ENCODE results near the gene ZNF853. TPM values are rescaled to one million over a fixed set of nuclear protein-coding genes. Genes with fewer than 3 reads are reported as not detected.
A peak's percentile ranks its signal among the peaks of the same experiment; 100 is the strongest.
"Not testable (repeated sequence)": the region's sequence is repeated elsewhere in the genome, so short reads cannot be mapped to it uniquely, and the experiment has no call there.

Gene ZNF853
- total and polyA plus RNA-seq, 5 experiments from 2014 or later = 3.1 to 9.5 (median 8.2) TPM

DNA sequence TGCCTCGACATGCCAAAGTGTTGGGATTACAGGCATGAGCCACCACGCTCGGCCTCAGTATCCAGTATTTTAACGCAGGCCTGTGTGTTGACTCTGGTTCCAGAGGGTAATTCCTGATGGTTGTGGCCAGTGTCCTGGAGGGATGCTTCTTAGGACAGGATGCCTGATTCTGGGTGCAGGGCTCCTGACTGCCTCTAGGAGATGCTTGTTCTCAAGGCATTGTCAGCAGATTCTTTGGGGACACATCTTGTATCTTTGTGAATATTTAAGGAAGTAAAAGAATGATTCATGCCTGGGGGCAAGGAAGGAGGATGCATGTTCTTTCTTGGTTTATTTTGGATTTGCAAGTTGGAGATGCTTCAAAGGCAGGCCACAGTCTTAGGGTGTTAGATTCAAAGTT, 36.0 kb upstream of the ZNF853 start:
- no peak for ATAC-seq
- H3K4me3 Mint-ChIP-seq = peak overlapping the region in 9 of 10 donors; percentile 3 to 92 (median 45)
- H3K4me1 Mint-ChIP-seq = peaks cover 7 to 31% (median 17%) of the 10 kb centered on the region in 4 donors
- POLR2A ChIA-PET = interaction anchor here (1.9 kb wide), 1 partner anchor 11 kb away, joined by 6 read pairs; the partner anchor contains the start of gene INTS15
- no peak for DNase-seq
- peaks cover 5 to 42% (median 22%) of the 10 kb centered on the region in 3 donors for H3K36me3 Mint-ChIP-seq
- H3K27me3 Mint-ChIP-seq = no peaks in the 10 kb centered on the region
- H3K27ac Mint-ChIP-seq = peak overlapping the region; percentile 13 to 97 (median 83)
- H3K9me3 Mint-ChIP-seq = no peaks in the 10 kb centered on the region

DNA sequence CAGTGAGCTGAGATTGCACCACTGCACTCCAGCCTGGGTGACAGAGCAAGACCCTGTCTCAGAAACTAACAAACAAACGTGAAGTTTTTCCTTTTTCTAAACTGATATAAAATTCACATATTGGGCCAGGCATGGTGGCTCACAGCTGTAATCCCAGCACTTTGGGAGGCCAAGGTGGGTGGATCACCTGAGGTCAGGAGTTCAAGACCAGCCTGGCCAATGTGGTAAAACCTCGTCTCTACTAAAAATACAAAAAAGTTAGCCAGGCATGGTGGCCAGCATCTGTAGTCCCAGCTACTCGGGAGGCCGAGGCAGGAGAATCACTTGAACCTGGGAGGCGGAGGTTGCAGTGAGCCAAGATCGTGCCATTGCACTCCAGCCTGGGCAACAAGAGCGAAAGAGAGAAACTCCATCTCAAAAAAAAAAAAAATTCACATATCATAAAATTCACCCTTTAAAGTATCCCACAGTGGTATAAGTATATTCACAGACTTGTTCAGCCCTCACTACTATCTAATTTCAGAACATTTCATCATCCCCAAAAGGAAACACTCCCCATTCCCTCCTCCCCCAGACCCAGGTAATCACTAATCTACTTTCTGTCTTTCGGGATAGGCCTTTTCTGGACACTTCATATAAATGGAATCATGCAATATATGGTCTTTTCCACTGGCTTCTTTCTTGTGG, 29.5 kb upstream of the ZNF853 start:
- POLR2A ChIA-PET = interaction anchor here (1.0 kb wide), 1 partner anchor 8 kb away, joined by 3 read pairs; no protein-coding TSS in a partner anchor
- DNase-seq, ATAC-seq, H3K27me3 Mint-ChIP-seq, H3K9me3 Mint-ChIP-seq: not testable (repeated sequence)
- Mint-ChIP-seq H3K4me1 (peaks cover 9 to 12% (median 11%) of the 10 kb centered on the region in 4 donors), H3K36me3 (peaks cover 5 to 68% (median 34%) of the 10 kb centered on the region in 3 donors), H3K27ac (peak overlapping the region in 1 of 10 donors; percentile 73), H3K4me3 (peak overlapping the region in 1 of 10 donors; percentile 41)

DNA sequence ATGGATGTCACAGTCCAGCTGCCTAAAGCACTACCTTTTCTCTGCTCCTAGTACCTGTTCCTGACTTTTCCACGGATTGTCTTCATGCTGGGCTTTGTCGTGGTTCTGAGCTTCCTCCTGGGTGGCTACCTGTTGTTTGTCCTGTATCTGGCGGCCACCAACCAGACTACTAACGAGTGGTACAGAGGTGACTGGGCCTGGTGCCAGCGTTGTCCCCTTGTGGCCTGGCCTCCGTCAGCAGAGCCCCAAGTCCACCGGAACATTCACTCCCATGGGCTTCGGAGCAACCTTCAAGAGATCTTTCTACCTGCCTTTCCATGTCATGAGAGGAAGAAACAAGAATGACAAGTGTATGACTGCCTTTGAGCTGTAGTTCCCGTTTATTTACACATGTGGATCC, 26.8 kb upstream of the ZNF853 start:
- H3K4me1 Mint-ChIP-seq = peaks cover 5 to 36% (median 20%) of the 10 kb centered on the region in 4 donors
- H3K4me3 Mint-ChIP-seq = peak overlapping the region in 9 of 10 donors; percentile 47 to 93 (median 68)
- H3K27me3 Mint-ChIP-seq = no peaks in the 10 kb centered on the region
- POLR2A ChIA-PET = no interaction called here
- H3K36me3 Mint-ChIP-seq = peaks cover 0 to 65% (median 21%) of the 10 kb centered on the region in 3 donors
- H3K9me3 Mint-ChIP-seq = no peaks in the 10 kb centered on the region
- peak overlapping the region in 9 of 10 donors; percentile 2 to 94 (median 65) for H3K27ac Mint-ChIP-seq
- ATAC-seq (no peak), DNase-seq (no peak)

DNA sequence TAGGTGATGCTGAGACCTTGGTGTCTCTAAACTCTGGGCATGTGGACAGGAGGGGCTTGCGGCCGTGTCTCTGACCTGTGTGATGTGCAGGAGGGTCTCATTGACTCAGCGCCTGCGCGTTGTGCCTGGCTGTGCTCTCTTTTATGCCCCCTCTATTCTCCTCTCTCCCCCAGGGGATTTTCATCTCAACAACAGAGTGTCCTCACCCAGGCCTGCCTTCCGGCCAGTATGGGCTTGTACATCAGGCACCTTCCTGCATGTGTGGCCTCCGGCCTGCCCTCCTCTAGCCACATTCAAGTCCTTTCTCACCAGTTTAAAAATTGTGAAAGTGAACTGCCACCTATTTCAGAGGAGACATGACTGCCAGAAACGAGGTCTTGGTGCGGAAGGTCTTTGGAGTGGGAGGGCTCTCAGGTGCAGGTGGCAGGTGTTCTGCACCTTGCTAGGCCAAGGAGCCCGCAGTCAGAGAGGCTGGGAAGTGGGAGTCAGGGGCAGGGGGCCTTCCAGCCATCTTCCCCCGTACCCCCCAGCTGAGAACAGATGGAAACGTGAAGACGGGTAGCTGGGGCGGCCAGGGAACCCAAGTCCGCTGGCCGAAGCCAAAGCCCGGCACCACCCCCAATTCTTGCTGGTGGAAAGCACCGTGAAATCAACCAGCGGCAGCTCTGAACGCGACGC, 26.1 kb upstream of the ZNF853 start:
- DNase-seq (no peak), ATAC-seq (no peak)
- Mint-ChIP-seq H3K27ac (peak overlapping the region; percentile 46 to 94 (median 84)), H3K4me3 (peak overlapping the region; percentile 64 to 93 (median 71)), H3K36me3 (peaks cover 0 to 67% (median 20%) of the 10 kb centered on the region in 3 donors), H3K27me3 (no peaks in the 10 kb centered on the region), H3K4me1 (peaks cover 5 to 39% (median 20%) of the 10 kb centered on the region in 4 donors), H3K9me3 (no peaks in the 10 kb centered on the region)
- POLR2A ChIA-PET = interaction anchor here (0.7 to 3.6 kb wide), 11 partner anchors 9 to 62 kb away, joined by 3 to 50 read pairs (median 3); partner anchors contain the start of genes ZDHHC4, ZNF316 and ZNF853

DNA sequence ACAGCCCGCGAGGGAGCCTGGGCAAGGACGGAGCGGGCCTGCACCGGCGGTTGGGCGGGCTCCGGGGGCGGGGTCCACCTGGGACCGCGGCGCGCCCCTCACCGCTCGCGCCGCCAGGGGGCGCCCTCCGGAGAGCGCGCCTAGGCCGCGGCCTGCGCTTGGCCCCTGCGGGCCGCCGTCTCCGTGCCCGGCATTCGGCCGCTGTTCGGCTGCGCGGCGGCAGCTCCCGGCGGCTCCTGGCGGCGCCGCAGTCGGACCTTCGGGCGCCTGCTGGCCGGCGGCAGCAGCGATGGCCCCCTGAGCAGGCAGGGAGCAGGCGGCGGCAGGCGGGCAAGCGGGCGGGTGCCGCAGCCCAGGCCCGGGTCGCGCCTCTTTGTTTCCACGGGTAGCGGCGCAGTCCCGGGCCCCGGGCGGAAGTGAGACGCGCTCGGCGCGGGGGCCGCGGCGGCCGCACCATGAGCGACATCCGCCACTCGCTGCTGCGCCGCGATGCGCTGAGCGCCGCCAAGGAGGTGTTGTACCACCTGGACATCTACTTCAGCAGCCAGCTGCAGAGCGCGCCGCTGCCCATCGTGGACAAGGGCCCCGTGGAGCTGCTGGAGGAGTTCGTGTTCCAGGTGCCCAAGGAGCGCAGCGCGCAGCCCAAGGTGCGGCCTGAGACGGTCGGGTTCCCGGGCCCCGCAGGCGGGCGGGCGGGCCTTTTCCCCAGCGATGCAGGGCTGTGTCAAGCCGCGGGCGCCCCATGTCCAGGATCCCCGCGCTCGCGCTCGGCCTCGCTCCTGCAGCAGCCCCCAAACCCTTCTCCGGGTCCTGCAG, 25.4 kb upstream of the ZNF853 start, which contains the start of gene INTS15:
INTS15 (plus strand) TSS at position 193 of the 816 bp plus-strand sequence; CDS start at position 456, 263 bp downstream.
- Mint-ChIP-seq H3K9me3 (no peaks in the 10 kb centered on the region), H3K27ac (peak within 1 kb of the TSS; percentile 83 to 96 (median 92)), H3K4me1 (peaks cover 5 to 43% (median 20%) of the 10 kb centered on the region in 4 donors), H3K36me3 (peaks cover 0 to 66% (median 20%) of the 10 kb centered on the region in 3 donors), H3K4me3 (peak within 1 kb of the TSS; percentile 82 to 95 (median 94)), H3K27me3 (no peaks in the 10 kb centered on the region)
- DNase-seq (peak; percentile 67 to 95 (median 88)), ATAC-seq (peak; percentile 88 to 89)
- POLR2A ChIA-PET = interaction anchor here (0.7 to 3.6 kb wide), 15 partner anchors 10 to 668 kb away, joined by 3 to 50 read pairs (median 3); partner anchors contain the start of genes ZDHHC4, ZNF316 and ZNF853

DNA sequence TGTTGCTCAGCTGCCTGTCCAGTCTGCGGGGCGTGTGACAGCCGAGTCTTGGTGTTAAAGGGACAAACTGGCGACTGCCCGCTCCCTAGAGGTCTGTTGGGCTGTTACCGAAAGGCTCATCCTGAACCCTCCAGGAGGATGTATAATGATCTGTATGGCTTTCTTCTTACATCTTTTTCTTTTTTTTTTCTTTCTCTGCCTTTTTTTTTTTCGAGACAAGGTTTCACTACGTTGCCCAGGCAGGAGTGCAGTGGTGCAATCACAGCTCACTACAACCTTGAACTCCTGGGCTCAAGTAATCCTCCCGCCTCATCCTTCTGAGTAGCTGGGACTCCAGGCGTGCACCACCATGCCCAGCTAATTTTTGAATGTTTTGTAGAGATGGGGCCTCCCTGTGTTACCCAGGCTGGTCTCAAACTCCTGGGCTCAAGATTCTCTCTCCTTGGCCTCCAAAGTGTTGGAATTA, 24.7 kb upstream of the ZNF853 start:
- no peak for ATAC-seq
- peaks cover 0 to 67% (median 18%) of the 10 kb centered on the region in 3 donors for H3K36me3 Mint-ChIP-seq

DNA sequence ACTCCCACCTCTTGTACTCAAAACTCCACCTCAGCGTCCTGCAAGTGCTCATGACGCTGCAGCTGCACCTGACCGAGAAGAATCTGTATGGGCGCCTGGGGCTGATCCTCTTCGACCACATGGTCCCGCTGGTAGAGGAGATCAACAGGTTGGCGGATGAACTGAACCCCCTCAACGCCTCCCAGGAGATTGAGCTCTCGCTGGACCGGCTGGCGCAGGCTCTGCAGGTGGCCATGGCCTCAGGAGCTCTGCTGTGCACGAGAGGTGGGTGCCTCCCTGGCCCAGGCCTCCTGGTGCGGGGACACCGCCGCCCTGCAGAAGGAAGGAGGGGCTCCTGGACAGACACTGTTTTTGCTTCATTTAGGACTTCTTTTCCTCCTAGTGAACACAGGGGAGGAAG, 15.3 kb upstream of the ZNF853 start:
- no peaks in the 10 kb centered on the region for H3K27me3 Mint-ChIP-seq
- H3K36me3 Mint-ChIP-seq = peaks cover 0 to 84% (median 18%) of the 10 kb centered on the region in 3 donors
- no peaks in the 10 kb centered on the region for H3K9me3 Mint-ChIP-seq
- ATAC-seq (no peak), DNase-seq (no peak)
- peak overlapping the region in 1 of 10 donors; percentile 31 for H3K27ac Mint-ChIP-seq
- POLR2A ChIA-PET = no interaction called here
- H3K4me1 Mint-ChIP-seq = peaks cover 2 to 33% (median 14%) of the 10 kb centered on the region in 4 donors
- H3K4me3 Mint-ChIP-seq = no peak overlapping the region

More for the DNA sequence above, 24.7 kb upstream of the ZNF853 start:
- Mint-ChIP-seq H3K4me3 (peak overlapping the region; percentile 82 to 95 (median 94)), H3K4me1 (peaks cover 5 to 48% (median 21%) of the 10 kb centered on the region in 4 donors), H3K27ac (peak overlapping the region; percentile 83 to 96 (median 92)), H3K9me3 (no peaks in the 10 kb centered on the region), H3K27me3 (no peaks in the 10 kb centered on the region)
- POLR2A ChIA-PET = interaction anchor here (0.6 to 3.6 kb wide), 11 partner anchors 10 to 667 kb away, joined by 3 to 50 read pairs (median 3); partner anchors contain the start of gene ZDHHC4
- DNase-seq = no peak

DNA sequence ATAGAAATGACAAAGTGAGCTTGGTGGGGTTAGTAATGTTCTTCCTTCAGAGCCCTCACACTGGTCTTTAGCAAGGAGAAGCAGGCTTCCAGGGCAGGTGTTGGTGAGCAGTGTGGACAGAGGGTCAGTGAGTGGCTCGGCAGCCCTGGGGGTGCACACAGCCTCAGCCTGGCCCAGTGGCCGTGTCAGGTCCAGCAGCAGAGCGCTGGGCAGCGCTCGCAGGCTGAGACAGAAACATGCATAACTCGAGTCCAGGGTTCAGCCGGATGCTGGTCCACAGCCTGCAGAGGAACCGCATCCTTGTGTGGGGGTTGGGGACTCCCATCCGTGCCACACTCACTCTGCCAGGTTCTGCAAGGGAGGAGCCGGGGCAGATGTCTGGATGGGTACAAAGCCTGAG, 11.0 kb upstream of the ZNF853 start:
- POLR2A ChIA-PET = no interaction called here
- ATAC-seq = no peak
- no peak for DNase-seq
- Mint-ChIP-seq H3K36me3 (peaks cover 0 to 72% (median 9%) of the 10 kb centered on the region in 3 donors), H3K27ac (peak overlapping the region in 1 of 10 donors; percentile 40), H3K4me3 (no peak overlapping the region), H3K4me1 (peaks cover 2 to 21% (median 15%) of the 10 kb centered on the region in 4 donors), H3K9me3 (no peaks in the 10 kb centered on the region), H3K27me3 (no peaks in the 10 kb centered on the region)

DNA sequence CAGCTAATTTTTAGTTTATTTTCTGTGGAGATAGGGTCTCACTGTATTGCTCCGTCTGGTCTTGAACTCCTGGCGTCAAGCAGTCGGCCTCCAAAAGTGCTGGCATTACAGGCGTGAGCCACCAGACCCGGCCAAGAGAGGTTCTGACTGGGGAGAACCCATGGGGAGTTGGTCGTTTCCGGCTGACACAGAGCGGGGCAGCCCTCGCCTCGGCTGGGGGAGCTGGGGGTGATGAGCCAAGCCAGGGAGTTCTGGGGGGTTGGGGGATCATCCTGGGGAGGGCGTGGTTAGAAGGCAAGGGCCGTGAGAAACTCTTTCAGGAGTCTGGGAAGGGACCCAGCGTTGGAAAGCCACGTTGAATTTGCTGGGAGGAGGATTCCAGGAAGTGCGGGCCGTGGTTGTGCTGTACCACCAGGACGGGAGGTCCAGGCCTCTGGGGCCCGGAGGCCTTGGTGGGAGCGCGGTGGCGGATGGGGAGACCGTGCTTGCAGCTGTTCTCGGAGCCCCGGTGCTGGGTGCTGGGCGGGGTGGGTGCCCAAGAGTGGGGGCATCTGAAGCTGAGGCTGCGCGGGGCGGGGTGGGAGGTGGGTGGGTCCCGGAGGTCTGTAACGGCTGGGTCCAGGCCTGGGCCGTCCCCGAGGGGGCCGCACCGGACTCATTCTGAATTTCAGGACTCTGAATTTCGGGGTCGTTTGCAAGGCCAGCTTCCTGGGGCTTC, 8.4 kb upstream of the ZNF853 start:
- no peaks in the 10 kb centered on the region for H3K9me3 Mint-ChIP-seq
- no peak overlapping the region for H3K4me3 Mint-ChIP-seq
- POLR2A ChIA-PET = interaction anchor here (0.5 to 1.8 kb wide), 3 partner anchors 9 to 77 kb away, joined by 3 to 4 read pairs (median 3); no protein-coding TSS in a partner anchor
- peaks cover 2 to 23% (median 17%) of the 10 kb centered on the region in 4 donors for H3K4me1 Mint-ChIP-seq
- H3K27ac Mint-ChIP-seq = no peak overlapping the region
- H3K27me3 Mint-ChIP-seq = no peaks in the 10 kb centered on the region
- no peak for ATAC-seq
- no peak for DNase-seq
- peaks cover 0 to 57% (median 9%) of the 10 kb centered on the region in 3 donors for H3K36me3 Mint-ChIP-seq

DNA sequence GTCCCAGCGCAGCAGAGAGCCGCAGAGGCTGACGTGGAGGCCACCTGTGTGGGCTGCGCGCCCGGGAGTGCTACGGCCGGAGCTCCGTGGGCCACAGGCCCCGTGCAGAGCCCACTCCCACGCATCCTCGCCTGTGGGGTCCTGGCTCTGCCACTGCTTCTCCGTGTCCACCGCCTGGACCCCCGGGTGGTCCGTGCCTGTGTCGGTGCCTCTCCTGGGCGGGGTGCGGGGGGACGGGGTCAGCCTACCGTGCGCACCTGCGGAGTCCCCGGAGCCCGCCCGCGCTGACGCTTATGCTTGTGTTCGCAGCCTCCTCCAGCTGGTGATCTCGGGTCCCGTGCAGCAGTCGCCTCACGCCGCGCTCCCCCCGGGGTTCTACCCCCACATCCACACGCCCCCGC, 7.8 kb upstream of the ZNF853 start:
- no peak overlapping the region for H3K4me3 Mint-ChIP-seq
- H3K9me3 Mint-ChIP-seq = no peaks in the 10 kb centered on the region
- no peak for ATAC-seq
- DNase-seq = no peak
- POLR2A ChIA-PET = interaction anchor here (0.9 to 1.8 kb wide), 2 partner anchors 9 to 10 kb away, joined by 3 to 4 read pairs; no protein-coding TSS in a partner anchor
- peaks cover 0 to 52% (median 9%) of the 10 kb centered on the region in 3 donors for H3K36me3 Mint-ChIP-seq
- no peaks in the 10 kb centered on the region for H3K27me3 Mint-ChIP-seq
- H3K4me1 Mint-ChIP-seq = peaks cover 0 to 17% (median 12%) of the 10 kb centered on the region in 4 donors
- H3K27ac Mint-ChIP-seq = no peak overlapping the region

DNA sequence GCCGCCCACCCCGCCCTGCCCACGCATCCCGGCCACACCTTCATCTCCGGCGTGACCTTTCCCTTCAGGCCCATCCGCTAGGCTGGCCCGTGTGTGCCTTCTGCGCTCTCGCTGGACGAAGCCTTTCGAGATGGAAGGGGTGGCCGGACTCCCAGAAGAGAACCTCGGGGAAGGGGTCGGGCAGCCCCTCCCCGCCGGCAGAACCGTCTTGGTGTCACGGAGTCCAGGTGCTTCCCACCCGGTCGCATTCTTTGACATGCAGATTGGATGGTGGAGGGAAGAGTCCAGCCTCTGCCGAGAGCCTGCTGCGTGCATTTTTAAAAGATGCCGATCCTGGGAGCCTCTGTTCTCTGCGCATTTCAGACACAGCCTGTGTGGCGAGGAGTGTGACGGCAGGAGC, 7.3 kb upstream of the ZNF853 start:
- Mint-ChIP-seq H3K27ac (no peak overlapping the region), H3K4me3 (no peak overlapping the region), H3K4me1 (peaks cover 1 to 18% (median 15%) of the 10 kb centered on the region in 4 donors), H3K9me3 (peaks cover 0 to 1% (median 0%) of the 10 kb centered on the region in 9 donors), H3K27me3 (no peaks in the 10 kb centered on the region), H3K36me3 (peaks cover 0 to 52% (median 9%) of the 10 kb centered on the region in 3 donors)
- ATAC-seq (no peak), DNase-seq (no peak)
- POLR2A ChIA-PET = interaction anchor here (1.8 kb wide), 1 partner anchor 8 kb away, joined by 4 read pairs; no protein-coding TSS in a partner anchor

All from naive thymus-derived CD8-positive, alpha-beta T cell (primary cell).